Adrenal gland (tissue), 12 donors: ENCODE measurements around the gene RHO. TPM values are rescaled to one million over a fixed set of nuclear protein-coding genes. Genes with fewer than 3 reads are reported as not detected.
"Not testable (repeated sequence)": the region's sequence is repeated elsewhere in the genome, so short reads cannot be mapped to it uniquely, and the experiment has no call there.

Source experiments
- DNase-seq, 7 donors: peaks; one replicate each; pipeline ENCODE4 v3.0.0-alpha.2; 2019 to 2020
- H3K27ac ChIP-seq, 5 donors: fragments of 200-600 bp; sonication (generic) in 4 of 5; 1 replicate in 3 of 5; 2 replicates in 2 of 5; pipeline versions ENCODE4 v1.5.1 to v1.8.0; 2016 to 2020; ENCODE audit warnings: mild to moderate bottlenecking in 1 of 5
- H3K27me3 ChIP-seq: fragments of 200-600 bp; 2 replicates; pipeline ENCODE4 v1.8.0; 2021
- H3K36me3 ChIP-seq, 2 donors: fragments of 200-600 bp; replicated peaks in 1 of 2; 1 replicate in 1 of 2; 2 replicates in 1 of 2; pipeline versions ENCODE4 v1.5.1 to v1.8.0; 2018 to 2022
- H3K4me1 ChIP-seq, 2 donors: fragments of 200-600 bp; replicated peaks in 1 of 2; 1 replicate in 1 of 2; 2 replicates in 1 of 2; pipeline versions ENCODE4 v1.5.1 to v1.8.0; 2018 to 2021
- H3K4me3 ChIP-seq, 4 donors: fragments of 200-600 bp; sonication (generic) in 3 of 4; one replicate each; pipeline ENCODE4 v1.5.1; 2016 to 2018
- H3K9me3 ChIP-seq, 3 donors: fragments of 200-600 bp; sonication (generic) in 1 of 3; replicated peaks in 1 of 3; 1 replicate in 2 of 3; 2 replicates in 1 of 3; pipeline versions ENCODE4 v1.5.1 to v1.8.0; 2016 to 2021
- POLR2A ChIP-seq, 2 donors: fragments of 450-650 bp; IDR thresholded peaks; one replicate each; pipeline ENCODE4 v1.6.1; 2017; ENCODE audit warnings: antibody characterized with exemption in 2 of 2, mild to moderate bottlenecking in 2 of 2, moderate library complexity in 1 of 2
- WGBS, 4 donors: extraction: QIAGEN DNeasy Blood & Tissue Kit in 2 of 4; methylation state at CpG; one replicate each; pipeline versions ENCODE4 v1.1.5 to v1.1.7; 2013 to 2017; 5-methylcytosine and 5-hydroxymethylcytosine counted together
- intact Hi-C, 2 donors: fragments of 100-400 bp; cut with DNase I; formaldehyde crosslinking; loops; one replicate each; pipeline versions ENCODE4 v1.14.1 to v1.15.0; 2022 to 2023
- polyA plus RNA-seq, 3 donors: library from polyadenylated mRNA; stranded (reverse); fragments of 200-250 nt in 2 of 3; fragments of 350-450 nt in 1 of 3; fragmentation: Illumina TruSeq in 1 of 3; extraction: RNeasy Lipid Tissue Mini Kit (QIAGEN cat#74804) in 1 of 3; gene quantifications; one replicate each; pipeline ENCODE4 v1.2.3, GENCODE V29; 2013 to 2014
- total RNA-seq, 9 donors: library from RNA; depleted of rRNA in 4 of 9; stranded (reverse); fragments of >200 nt in 4 of 9; fragments of 120-200 nt in 1 of 9; fragmentation: NEBNext Ultra II Directional in 1 of 9; extraction: Animal tissue kit (Norgen Biotek cat#: 25700) in 1 of 9; gene quantifications; one replicate each; pipeline versions ENCODE4 v1.1.0 to v1.2.4, GENCODE V29; 2013 to 2023
- TF ChIP-seq, protein P1 (sequence below), 6 experiments: fragments of 450-650 bp in 4 of 6; fragments of 200-600 bp in 2 of 6; sonication (generic) in 1 of 6; IDR thresholded peaks; 1 replicate in 5 of 6; 2 replicates in 1 of 6; pipeline versions ENCODE4 v1.5.1 to v1.8.0; 2016 to 2021; ENCODE audit warnings: antibody characterized with exemption in 6 of 6, mild to moderate bottlenecking in 2 of 6, moderate library complexity in 1 of 6
- donor health status: healthy with polysubstance abuse.
- donor health status: Bipolar disorder and iron deficiency.
- donor health status: DM: yes; HTN: yes; CAD: no.
- donor health status: DM: no; HTN: no; CAD: no.
- donor health status: DM: no; HTN: no; CAD: no.
- donor health status: DM: yes; HTN: yes; CAD: no.

Gene RHO
- total and polyA plus RNA-seq, 12 donors: not detected

DNA sequence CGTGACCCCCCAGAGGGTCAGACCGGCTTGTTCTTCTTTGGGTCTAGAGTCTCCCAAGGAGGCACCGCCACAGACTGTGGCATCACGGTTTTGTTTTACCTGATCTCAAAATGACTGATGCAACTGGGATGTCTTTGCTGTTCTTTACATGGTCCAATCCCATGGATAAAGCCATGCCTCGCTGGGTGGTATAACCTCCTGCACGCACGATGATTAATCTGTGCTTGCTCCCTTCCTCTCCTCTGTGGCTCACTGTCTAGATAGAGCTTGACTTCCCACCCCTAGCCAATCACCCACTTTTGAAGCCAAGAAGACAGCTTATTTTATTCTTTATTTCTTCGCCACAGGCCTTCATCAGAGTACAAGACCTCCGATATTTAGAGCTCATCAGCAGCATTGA is 36.6 kb upstream of the RHO start:
- H3K27me3 ChIP-seq: no peaks in the 10 kb centered on the region
- H3K4me3 ChIP-seq: no peak overlapping the region
- no peaks in the 10 kb centered on the region for H3K9me3 ChIP-seq
- H3K27ac ChIP-seq: peak overlapping the region in 1 of 5 donors; percentile 3
- no peak for DNase-seq
- peaks cover 0 to 7% of the 10 kb centered on the region in 2 donors for H3K36me3 ChIP-seq
- H3K4me1 ChIP-seq: peaks cover 15 to 23% of the 10 kb centered on the region in 2 donors
- intact Hi-C loops: loop anchor here (5.0 to 10.0 kb wide), 2 partner anchors 116 to 333 kb away; partner anchors contain the start of gene PLXND1 (in 1 of the 2)
- TF ChIP-seq POLR2A (IDR thresholded peaks at IDR 0.05): no peak
- TF ChIP-seq, protein P1, sequence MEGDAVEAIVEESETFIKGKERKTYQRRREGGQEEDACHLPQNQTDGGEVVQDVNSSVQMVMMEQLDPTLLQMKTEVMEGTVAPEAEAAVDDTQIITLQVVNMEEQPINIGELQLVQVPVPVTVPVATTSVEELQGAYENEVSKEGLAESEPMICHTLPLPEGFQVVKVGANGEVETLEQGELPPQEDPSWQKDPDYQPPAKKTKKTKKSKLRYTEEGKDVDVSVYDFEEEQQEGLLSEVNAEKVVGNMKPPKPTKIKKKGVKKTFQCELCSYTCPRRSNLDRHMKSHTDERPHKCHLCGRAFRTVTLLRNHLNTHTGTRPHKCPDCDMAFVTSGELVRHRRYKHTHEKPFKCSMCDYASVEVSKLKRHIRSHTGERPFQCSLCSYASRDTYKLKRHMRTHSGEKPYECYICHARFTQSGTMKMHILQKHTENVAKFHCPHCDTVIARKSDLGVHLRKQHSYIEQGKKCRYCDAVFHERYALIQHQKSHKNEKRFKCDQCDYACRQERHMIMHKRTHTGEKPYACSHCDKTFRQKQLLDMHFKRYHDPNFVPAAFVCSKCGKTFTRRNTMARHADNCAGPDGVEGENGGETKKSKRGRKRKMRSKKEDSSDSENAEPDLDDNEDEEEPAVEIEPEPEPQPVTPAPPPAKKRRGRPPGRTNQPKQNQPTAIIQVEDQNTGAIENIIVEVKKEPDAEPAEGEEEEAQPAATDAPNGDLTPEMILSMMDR (IDR thresholded peaks at IDR 0.05): no peak
- 90 to 97% (median 94%) methylated on average over 9 of the region's 9 CpGs for WGBS, 4 donors

DNA sequence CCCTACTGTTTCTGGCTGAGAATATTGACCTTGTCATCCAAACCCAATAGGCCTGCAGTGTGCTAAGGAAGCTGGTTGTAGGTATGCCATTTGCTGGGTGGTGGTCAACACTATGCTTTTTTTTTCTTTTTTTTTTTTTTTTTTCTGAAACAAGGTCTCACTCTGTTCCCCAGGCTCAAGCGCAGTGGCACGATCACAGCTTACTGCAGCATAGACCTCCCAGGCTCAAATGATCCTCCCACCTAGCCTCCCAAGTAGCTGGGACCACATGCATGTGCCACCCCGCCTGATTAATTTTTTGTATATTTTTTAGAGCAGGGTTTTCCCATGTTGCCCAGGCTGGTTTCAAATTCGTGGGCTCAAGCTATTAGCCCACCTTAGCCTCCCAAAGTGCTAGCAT is 35.7 kb upstream of the RHO start:
- no peak for DNase-seq
- TF ChIP-seq, protein P1 (IDR thresholded peaks at IDR 0.05): no peak
- TF ChIP-seq POLR2A (IDR thresholded peaks at IDR 0.05): no peak
- Histone ChIP-seq H3K9me3 (no peaks in the 10 kb centered on the region), H3K36me3 (peaks cover 0 to 7% of the 10 kb centered on the region in 2 donors), H3K27me3 (no peaks in the 10 kb centered on the region), H3K27ac (no peak overlapping the region), H3K4me3 (no peak overlapping the region), H3K4me1 (peaks cover 12 to 17% of the 10 kb centered on the region in 2 donors)
- intact Hi-C loops: loop anchor here (5.0 to 10.0 kb wide), 2 partner anchors 115 to 332 kb away; partner anchors contain the start of gene PLXND1 (in 1 of the 2)
- WGBS, 4 donors: 91 to 99% (median 93%) methylated on average over 4 of the region's 4 CpGs

DNA sequence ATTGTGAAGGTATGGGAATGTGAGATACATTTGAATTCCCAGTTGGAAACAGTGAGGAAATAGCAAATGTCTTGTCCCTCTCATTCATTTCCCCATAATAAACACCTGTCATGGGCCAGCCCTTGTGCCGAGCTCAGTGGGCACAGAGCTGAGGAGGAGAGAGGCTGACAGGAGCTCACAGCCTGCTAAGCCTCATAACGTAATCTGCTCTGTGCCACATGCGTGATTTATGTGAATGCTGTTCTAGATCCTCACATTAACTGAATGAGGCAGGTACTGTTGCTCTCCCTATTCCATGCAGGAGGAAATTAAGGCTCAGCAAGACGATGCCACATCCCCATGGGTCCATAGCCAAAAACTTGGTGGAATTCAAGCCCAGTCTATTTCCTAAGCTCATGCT is 35.2 kb upstream of the RHO start:
- Histone ChIP-seq H3K36me3 (peaks cover 0 to 7% of the 10 kb centered on the region in 2 donors), H3K27me3 (no peaks in the 10 kb centered on the region), H3K9me3 (no peaks in the 10 kb centered on the region), H3K27ac (peak overlapping the region in 1 of 5 donors; percentile 77), H3K4me3 (no peak overlapping the region), H3K4me1 (peaks cover 12 to 17% of the 10 kb centered on the region in 2 donors)
- intact Hi-C loops: loop anchor here (5.0 to 10.0 kb wide), 2 partner anchors 114 to 332 kb away; partner anchors contain the start of gene PLXND1 (in 1 of the 2)
- WGBS, 4 donors: 67 to 94% (median 85%) methylated on average over 4 of the region's 4 CpGs
- DNase-seq: no peak
- TF ChIP-seq, protein P1 (IDR thresholded peaks at IDR 0.05): no peak
- no peak for TF ChIP-seq POLR2A (IDR thresholded peaks at IDR 0.05)

DNA sequence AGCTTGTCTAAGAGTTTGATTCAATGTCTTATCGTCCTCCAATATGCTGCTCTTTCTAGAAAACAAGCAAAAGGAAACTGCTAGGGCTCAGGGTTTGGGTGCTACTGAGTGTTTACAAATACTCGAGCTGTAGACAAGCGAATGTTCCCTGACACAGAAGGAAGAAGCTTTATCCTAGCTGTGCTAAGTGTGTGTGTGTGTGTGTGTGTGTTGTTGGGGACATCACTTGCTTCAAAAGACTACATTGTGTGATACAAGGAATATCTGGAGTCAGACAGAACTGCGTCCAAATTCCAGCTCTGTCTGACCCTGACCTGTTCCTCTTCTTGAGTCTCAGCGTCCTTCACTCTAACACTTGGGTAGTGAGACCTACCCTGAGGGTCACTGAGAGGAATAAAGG is 33.9 kb upstream of the RHO start:
- Histone ChIP-seq H3K27ac (peak overlapping the region; percentile 22 to 91 (median 71)), H3K4me1 (peaks cover 12 to 26% of the 10 kb centered on the region in 2 donors)
- H3K36me3 ChIP-seq, H3K4me3 ChIP-seq, H3K9me3 ChIP-seq, DNase-seq, H3K27me3 ChIP-seq: not testable (repeated sequence)
- intact Hi-C loops: loop anchor here (5.0 to 10.0 kb wide), 2 partner anchors 113 to 330 kb away; partner anchors contain the start of gene PLXND1 (in 1 of the 2)
- 38 to 57% (median 46%) methylated on average over 5 of the region's 5 CpGs for WGBS, 4 donors

DNA sequence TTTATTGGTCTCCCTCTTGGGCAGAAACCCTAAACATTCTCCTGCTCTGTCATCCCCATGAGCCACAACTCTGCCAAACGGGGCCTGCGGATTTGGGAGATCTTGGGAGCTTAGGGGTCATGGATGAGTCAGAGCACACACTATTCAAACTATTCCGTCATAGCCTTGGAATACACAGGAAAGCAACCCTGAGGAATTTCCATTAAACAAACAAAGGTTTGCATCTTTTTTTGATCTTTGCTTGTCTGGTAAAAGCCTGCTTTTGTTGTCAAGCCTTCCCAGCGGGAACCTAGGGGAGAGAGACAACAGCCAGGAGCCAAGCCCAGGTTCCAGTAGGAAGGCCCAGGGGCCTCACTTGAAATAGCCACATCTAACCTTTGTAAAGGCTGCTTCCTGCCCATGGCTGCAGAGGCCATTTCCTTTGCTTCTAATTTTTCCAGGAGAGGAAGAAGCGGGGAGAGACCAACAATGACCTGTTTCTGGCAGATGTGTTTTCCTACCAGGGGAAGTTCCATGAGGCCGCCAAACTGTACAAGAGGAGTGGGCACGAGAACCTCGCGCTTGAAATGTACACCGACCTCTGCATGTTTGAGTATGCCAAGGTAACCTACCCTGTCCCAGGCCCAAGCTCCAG is 33.3 kb upstream of the RHO start:
- H3K27me3 ChIP-seq, H3K36me3 ChIP-seq, H3K9me3 ChIP-seq, H3K4me3 ChIP-seq: not testable (repeated sequence)
- Histone ChIP-seq H3K4me1 (peaks cover 12 to 26% of the 10 kb centered on the region in 2 donors), H3K27ac (peak overlapping the region in 4 of 5 donors; percentile 59 to 91 (median 74))
- 35 to 62% (median 56%) methylated on average over 7 to 10 of the region's 10 CpGs for WGBS, 4 donors
- intact Hi-C loops: loop anchor here in 1 of 2 donors (10.0 kb wide), 1 partner anchor 330 kb away; no protein-coding TSS in a partner anchor
- peak in 2 of 7 donors; percentile 33 to 56 for DNase-seq

DNA sequence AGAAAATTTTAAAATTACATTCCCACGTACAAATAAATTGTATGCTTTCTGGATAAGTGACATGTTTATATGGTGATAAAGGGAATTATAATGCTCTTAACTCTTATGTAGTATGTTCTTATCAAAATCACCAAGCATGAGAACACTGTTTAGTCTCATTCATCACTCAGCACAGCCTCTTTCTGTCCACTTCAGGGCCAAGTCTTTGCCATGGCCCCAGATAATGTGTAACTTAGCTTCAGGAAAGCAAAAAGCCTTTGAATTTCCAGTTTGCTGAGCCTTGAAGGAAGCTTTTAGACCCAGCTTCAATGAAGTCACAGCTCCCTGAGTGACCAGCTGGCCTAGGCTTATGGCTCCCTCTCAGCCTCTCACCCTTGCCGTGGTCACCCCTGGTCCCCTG is 30.6 kb upstream of the RHO start:
- H3K9me3 ChIP-seq, DNase-seq, H3K4me3 ChIP-seq, H3K27me3 ChIP-seq, H3K36me3 ChIP-seq, H3K27ac ChIP-seq: not testable (repeated sequence)
- 50 to 77% (median 64%) methylated on average over 1 to 2 of the region's 2 CpGs for WGBS, 4 donors
- peaks cover 9 to 18% of the 10 kb centered on the region in 2 donors for H3K4me1 ChIP-seq
- intact Hi-C loops: loop anchor here in 1 of 2 donors (10.0 kb wide), 1 partner anchor 327 kb away; no protein-coding TSS in a partner anchor

DNA sequence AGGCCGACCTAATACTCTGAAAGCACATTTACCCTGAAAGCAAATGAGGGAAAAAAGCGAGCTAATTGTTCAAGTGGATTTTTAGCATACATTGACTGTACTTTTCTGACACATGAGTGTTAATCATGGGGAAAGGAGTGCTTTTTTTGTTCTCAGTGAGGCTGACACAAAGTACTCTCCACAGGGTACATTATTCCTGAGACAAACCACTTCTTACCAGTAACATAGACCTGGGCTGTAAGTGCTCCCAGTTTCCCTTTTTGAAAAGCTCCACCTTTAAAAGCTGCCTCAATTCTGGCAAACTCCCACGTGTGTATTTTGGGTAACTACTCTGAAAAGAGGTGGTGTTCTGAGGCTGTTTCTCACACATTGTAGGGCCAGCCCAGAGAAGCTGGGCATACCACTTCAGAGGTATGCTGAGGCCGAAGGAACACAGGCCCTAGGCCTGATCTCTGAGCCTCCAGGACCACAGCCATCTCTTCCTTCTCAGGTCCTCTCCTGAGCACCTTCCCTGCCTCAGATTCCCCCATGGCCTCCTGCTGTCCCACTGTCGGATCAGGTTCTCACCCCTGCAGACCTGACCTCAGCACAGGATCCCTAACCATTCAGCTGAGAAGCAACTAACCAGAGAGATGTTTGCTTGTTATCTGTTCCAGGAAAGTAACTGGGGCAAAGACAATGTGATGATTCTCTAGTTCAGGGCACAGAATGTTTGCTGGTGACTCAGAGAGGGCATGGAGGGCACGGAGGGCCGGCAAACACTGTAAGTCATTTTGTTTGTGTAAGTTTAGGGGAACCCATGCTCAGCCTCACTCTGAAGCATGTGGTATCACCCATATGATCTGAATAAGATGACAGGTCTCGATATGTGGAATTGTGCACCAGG is 29.6 kb upstream of the RHO start:
- H3K27ac ChIP-seq: peak overlapping the region in 2 of 5 donors; percentile 47 to 71
- 57 to 100% (median 76%) methylated on average over 2 to 8 of the region's 8 CpGs for WGBS, 4 donors
- not testable (repeated sequence) for H3K9me3 ChIP-seq, H3K4me3 ChIP-seq, DNase-seq, H3K27me3 ChIP-seq, H3K36me3 ChIP-seq
- intact Hi-C loops: loop anchor here in 1 of 2 donors (10.0 kb wide), 1 partner anchor 326 kb away; no protein-coding TSS in a partner anchor
- H3K4me1 ChIP-seq: peaks cover 9 to 18% of the 10 kb centered on the region in 2 donors
